Measurements from ENCODE around the gene MCM7. TPM values are rescaled to one million over a fixed set of nuclear protein-coding genes. Genes with fewer than 3 reads are reported as not detected.

Gene MCM7
- total RNA-seq, 2 donors from 2014 or later, result 32.6 to 34.5 TPM

GRCh38 chr7:100142461-100142860, 41.3 kb upstream of the MCM7 start:
- ATAC-seq (no peak), DNase-seq (no peak)
- intact Hi-C loops (cut with DNase I), result no loop called here
- Histone ChIP-seq H3K4me3 (no peak overlapping the region), H3K36me3 (replicated peaks in 1 of 2; ENCODE audit: insufficient read depth in 1 of 2, low read depth in 2 of 2) (no peaks in the 10 kb centered on the region), H3K27me3 (no peaks in the 10 kb centered on the region), H3K4me1 (no peaks in the 10 kb centered on the region), H3K27ac (no peak overlapping the region), H3K9me3 (no peaks in the 10 kb centered on the region)
- WGBS, 2 donors, result 94 to 96% methylated on average over 3 of the region's 3 CpGs
- TF ChIP-seq POLR2A (IDR thresholded peaks at IDR 0.05) (no peak), CTCF (IDR thresholded peaks at IDR 0.05) (no peak)

- Histone ChIP-seq H3K36me3 (replicated peaks in 1 of 2; ENCODE audit: insufficient read depth in 1 of 2, low read depth in 2 of 2) (no peaks in the 10 kb centered on the region), H3K4me3 (no peak overlapping the region), H3K9me3 (no peaks in the 10 kb centered on the region), H3K4me1 (no peaks in the 10 kb centered on the region), H3K27me3 (no peaks in the 10 kb centered on the region), H3K27ac (no peak overlapping the region)
- TF ChIP-seq POLR2A (IDR thresholded peaks at IDR 0.05) (no peak), CTCF (IDR thresholded peaks at IDR 0.05) (no peak)
- intact Hi-C loops (cut with DNase I), result no loop called here
- 56 to 66% methylated on average over 3 of the region's 3 CpGs for WGBS, 2 donors
- DNase-seq (no peak), ATAC-seq (no peak)
Observed at GRCh38 chr7:100141555-100141949, 40.4 kb upstream of the MCM7 start.

- H3K9me3 ChIP-seq, result no peaks in the 10 kb centered on the region
- no peaks in the 10 kb centered on the region for H3K36me3 ChIP-seq (replicated peaks in 1 of 2; ENCODE audit: insufficient read depth in 1 of 2, low read depth in 2 of 2)
- no peak for DNase-seq
- no peaks in the 10 kb centered on the region for H3K27me3 ChIP-seq
- H3K4me3 ChIP-seq, result no peak overlapping the region
- no peak overlapping the region for H3K27ac ChIP-seq
- H3K4me1 ChIP-seq, result peaks cover 5% of the 10 kb centered on the region
- no peak for ATAC-seq
- 78 to 86% methylated on average over 12 to 13 of the region's 13 CpGs for WGBS, 2 donors
- intact Hi-C loops (cut with DNase I), result loop anchor here (10.0 kb wide), 2 partner anchors 77 to 197 kb away; partner anchors contain the start of gene PVRIG
- TF ChIP-seq CTCF (IDR thresholded peaks at IDR 0.05) (no peak), POLR2A (IDR thresholded peaks at IDR 0.05) (no peak)
Observed at GRCh38 chr7:100137851-100138760, 36.9 kb upstream of the MCM7 start.

- Histone ChIP-seq H3K9me3 (no peaks in the 10 kb centered on the region), H3K27me3 (no peaks in the 10 kb centered on the region), H3K27ac (no peak overlapping the region), H3K4me1 (peaks cover 34% of the 10 kb centered on the region), H3K4me3 (no peak overlapping the region), H3K36me3 (replicated peaks in 1 of 2; ENCODE audit: insufficient read depth in 1 of 2, low read depth in 2 of 2) (no peaks in the 10 kb centered on the region)
- WGBS, 2 donors, result 20 to 22% methylated on average over 3 of the region's 3 CpGs
- intact Hi-C loops (cut with DNase I), result loop anchor here (10.0 kb wide), 2 partner anchors 82 to 202 kb away; partner anchors contain the start of gene PVRIG
- DNase-seq, result peak; percentile 68 to 78 (median 72)
- peak; percentile 73 for ATAC-seq
- TF ChIP-seq POLR2A (IDR thresholded peaks at IDR 0.05), result no peak
- peak; percentile 71 to 98 (median 80) for TF ChIP-seq CTCF (IDR thresholded peaks at IDR 0.05)
Observed at GRCh38 chr7:100132697-100133151, 31.5 kb upstream of the MCM7 start.
